HepG2 (cell line): ENCODE results near the gene FDXR. TPM values are rescaled to one million over a fixed set of nuclear protein-coding genes. Genes with fewer than 3 reads are reported as not detected.

Source experiments
- ARNTL ChIP-seq: sonication (generic); formaldehyde crosslinking; IDR thresholded peaks from 2 replicates; pipeline ENCODE4 v1.4.0; 2020; ENCODE audit warnings: mild to moderate bottlenecking, missing genetic modification reagents
- ASH2L ChIP-seq: fragments of 300-600, 200-600 bp; sonication (generic); IDR thresholded peaks from 2 replicates; pipeline ENCODE4 v1.7.0; 2017; ENCODE audit warnings: low read depth, mild to moderate bottlenecking, moderate library complexity, mixed read lengths, low read length; ENCODE audit not compliant: insufficient read length
- FOSL2 ChIP-seq: sonication (generic); formaldehyde crosslinking; IDR thresholded peaks from 2 replicates; pipeline ENCODE4 v1.4.0; 2020; ENCODE audit warnings: missing genetic modification reagents
- KDM6A ChIP-seq: IDR thresholded peaks from 2 replicates; pipeline ENCODE4 v1.6.1; 2016; ENCODE audit warnings: low read depth
- KLF13 ChIP-seq: sonication (generic); formaldehyde crosslinking; IDR thresholded peaks from 2 replicates; pipeline ENCODE4 v1.4.0; 2020; ENCODE audit warnings: mild to moderate bottlenecking, missing genetic modification reagents
- MEIS2 ChIP-seq: sonication (generic); formaldehyde crosslinking; IDR thresholded peaks from 2 replicates; pipeline ENCODE4 v1.9.0; 2021; ENCODE audit warnings: mild to moderate bottlenecking, missing genetic modification reagents
- SMAD1 ChIP-seq: sonication (generic); formaldehyde crosslinking; IDR thresholded peaks from 2 replicates; pipeline ENCODE4 v1.4.0; 2020; ENCODE audit warnings: missing genetic modification reagents, low read depth, mild to moderate bottlenecking, borderline replicate concordance
- SMARCC2 ChIP-seq: fragments of 450-650 bp; IDR thresholded peaks from 2 replicates; pipeline ENCODE4 v1.6.1; 2017; ENCODE audit warnings: antibody characterized with exemption, mild to moderate bottlenecking
- ZFP36L2 ChIP-seq: sonication (generic); formaldehyde crosslinking; IDR thresholded peaks from 2 replicates; pipeline ENCODE4 v1.4.0; 2020; ENCODE audit warnings: missing genetic modification reagents
- ZNF292 ChIP-seq: sonication (generic); formaldehyde crosslinking; IDR thresholded peaks from 2 replicates; pipeline ENCODE4 v1.8.1; 2022; ENCODE audit warnings: mild to moderate bottlenecking, low read depth, missing genetic modification reagents, borderline replicate concordance
- ZZZ3 ChIP-seq: sonication (generic); formaldehyde crosslinking; IDR thresholded peaks from 2 replicates; pipeline ENCODE4 v1.4.0; 2020; ENCODE audit warnings: missing genetic modification reagents, mild to moderate bottlenecking, borderline replicate concordance
- polyA plus RNA-seq, 8 experiments: library from polyadenylated mRNA; depleted of rRNA in 3 of 8; stranded (reverse) in 7 of 8; unstranded in 1 of 8; fragments of >200 nt; fragmentation: Illumina TruSeq in 4 of 8; extraction: Trizol in 4 of 8; gene quantifications; 2 replicates each; pipeline versions ENCODE4 v1.2.1 to v1.2.3, GENCODE V29; 2011 to 2016; ENCODE audit warnings: low read depth in 4 of 8, missing spikeins in 1 of 8, mixed read lengths in 1 of 8; ENCODE audit not compliant: insufficient read depth in 1 of 8
- total RNA-seq, 5 experiments: library from RNA; depleted of rRNA; stranded (reverse); fragments of >200 nt; fragmentation: Illumina TruSeq; extraction: Trizol; gene quantifications; 2 replicates each; pipeline ENCODE4 v1.2.3, GENCODE V29; 2016; ENCODE audit warnings: low read depth in 1 of 5
- TF ChIP-seq, protein P1 (sequence below): sonication (generic); formaldehyde crosslinking; IDR thresholded peaks from 2 replicates; pipeline ENCODE4 v1.9.0; 2021; ENCODE audit warnings: missing genetic modification reagents, borderline replicate concordance
- TF ChIP-seq, protein P2 (sequence below): conservative IDR thresholded peaks from 2 replicates; pipeline ENCODE4 v1.6.1; 2018; ENCODE audit warnings: missing genetic modification reagents
- TF ChIP-seq, protein P3 (sequence below): sonication (generic); formaldehyde crosslinking; IDR thresholded peaks from 2 replicates; pipeline ENCODE4 v1.5.0; 2020; ENCODE audit warnings: mild to moderate bottlenecking, missing genetic modification reagents, borderline replicate concordance
- TF ChIP-seq, protein P4 (sequence below): sonication (generic); formaldehyde crosslinking; IDR thresholded peaks from 2 replicates; pipeline ENCODE4 v1.5.0; 2020; ENCODE audit warnings: mild to moderate bottlenecking, missing genetic modification reagents, borderline replicate concordance
- TF ChIP-seq, protein P5 (sequence below): sonication (generic); formaldehyde crosslinking; IDR thresholded peaks from 2 replicates; pipeline ENCODE4 v1.4.0; 2020; ENCODE audit warnings: missing genetic modification reagents, borderline replicate concordance

FDXR gene
- total and polyA plus RNA-seq, 2 of the 13 experiments (the other 11 are each of a cell fraction or from before 2014, with no cell fraction given) = 23.4 to 116 TPM

DNA sequence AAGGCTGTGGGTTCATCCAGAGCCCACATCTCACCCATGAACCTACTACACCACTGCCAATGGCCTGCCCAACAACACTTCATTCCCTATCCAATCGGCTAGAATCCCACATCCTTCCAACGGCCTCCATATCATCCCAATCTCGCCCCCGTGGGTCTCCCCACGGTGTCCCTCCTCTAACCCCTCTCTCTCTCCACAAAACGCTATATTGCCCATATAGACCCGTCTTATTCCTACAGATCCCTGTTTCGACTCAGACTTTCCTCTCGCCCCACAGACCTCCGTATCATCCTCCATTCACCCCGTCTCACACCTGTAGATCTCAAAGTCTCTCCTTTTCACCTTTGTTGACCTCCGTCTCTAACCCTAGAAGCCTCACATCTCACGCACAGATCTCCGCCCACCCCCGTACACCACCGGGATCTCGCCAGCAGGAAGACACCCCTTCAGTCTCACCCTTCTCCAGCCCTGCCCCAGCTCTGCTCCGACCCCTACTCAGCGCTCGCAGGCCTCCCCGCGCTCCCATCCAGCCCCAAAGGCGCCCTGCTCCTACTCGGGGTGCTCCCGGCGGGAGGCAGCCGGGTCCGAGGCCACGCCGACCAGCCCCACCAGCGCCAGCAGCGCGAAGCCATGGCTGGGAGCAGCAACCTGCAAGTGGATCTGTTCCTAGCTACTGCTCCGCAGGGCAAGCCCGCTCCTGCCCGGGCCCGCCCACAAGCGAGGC lies at the start of gene FDXR (continued):
- TF ChIP-seq ZZZ3 (CRISPR knock-in tag) = no peak
- peak; percentile 75; the same call in 1 of the 2 replicates for TF ChIP-seq KLF13
- no peak for TF ChIP-seq KDM6A (CRISPR knock-in tag)
- TF ChIP-seq, protein P1, sequence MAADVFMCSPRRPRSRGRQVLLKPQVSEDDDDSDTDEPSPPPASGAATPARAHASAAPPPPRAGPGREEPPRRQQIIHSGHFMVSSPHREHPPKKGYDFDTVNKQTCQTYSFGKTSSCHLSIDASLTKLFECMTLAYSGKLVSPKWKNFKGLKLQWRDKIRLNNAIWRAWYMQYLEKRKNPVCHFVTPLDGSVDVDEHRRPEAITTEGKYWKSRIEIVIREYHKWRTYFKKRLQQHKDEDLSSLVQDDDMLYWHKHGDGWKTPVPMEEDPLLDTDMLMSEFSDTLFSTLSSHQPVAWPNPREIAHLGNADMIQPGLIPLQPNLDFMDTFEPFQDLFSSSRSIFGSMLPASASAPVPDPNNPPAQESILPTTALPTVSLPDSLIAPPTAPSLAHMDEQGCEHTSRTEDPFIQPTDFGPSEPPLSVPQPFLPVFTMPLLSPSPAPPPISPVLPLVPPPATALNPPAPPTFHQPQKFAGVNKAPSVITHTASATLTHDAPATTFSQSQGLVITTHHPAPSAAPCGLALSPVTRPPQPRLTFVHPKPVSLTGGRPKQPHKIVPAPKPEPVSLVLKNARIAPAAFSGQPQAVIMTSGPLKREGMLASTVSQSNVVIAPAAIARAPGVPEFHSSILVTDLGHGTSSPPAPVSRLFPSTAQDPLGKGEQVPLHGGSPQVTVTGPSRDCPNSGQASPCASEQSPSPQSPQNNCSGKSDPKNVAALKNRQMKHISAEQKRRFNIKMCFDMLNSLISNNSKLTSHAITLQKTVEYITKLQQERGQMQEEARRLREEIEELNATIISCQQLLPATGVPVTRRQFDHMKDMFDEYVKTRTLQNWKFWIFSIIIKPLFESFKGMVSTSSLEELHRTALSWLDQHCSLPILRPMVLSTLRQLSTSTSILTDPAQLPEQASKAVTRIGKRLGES (CRISPR knock-in tag) = peak; percentile 77
- no peak for TF ChIP-seq MEIS2
- no peak for TF ChIP-seq SMARCC2
- TF ChIP-seq, protein P2, sequence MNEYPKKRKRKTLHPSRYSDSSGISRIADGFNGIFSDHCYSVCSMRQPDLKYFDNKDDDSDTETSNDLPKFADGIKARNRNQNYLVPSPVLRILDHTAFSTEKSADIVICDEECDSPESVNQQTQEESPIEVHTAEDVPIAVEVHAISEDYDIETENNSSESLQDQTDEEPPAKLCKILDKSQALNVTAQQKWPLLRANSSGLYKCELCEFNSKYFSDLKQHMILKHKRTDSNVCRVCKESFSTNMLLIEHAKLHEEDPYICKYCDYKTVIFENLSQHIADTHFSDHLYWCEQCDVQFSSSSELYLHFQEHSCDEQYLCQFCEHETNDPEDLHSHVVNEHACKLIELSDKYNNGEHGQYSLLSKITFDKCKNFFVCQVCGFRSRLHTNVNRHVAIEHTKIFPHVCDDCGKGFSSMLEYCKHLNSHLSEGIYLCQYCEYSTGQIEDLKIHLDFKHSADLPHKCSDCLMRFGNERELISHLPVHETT = 0 out of 2 replicates have a peak, but pooled peaks have one; percentile 79
- TF ChIP-seq ASH2L = peak; percentile 50
- no peak for TF ChIP-seq ZFP36L2 (CRISPR knock-in tag)
- peak; percentile 33; the same call in 1 of the 2 replicates for TF ChIP-seq FOSL2 (CRISPR knock-in tag)
- TF ChIP-seq, protein P3, sequence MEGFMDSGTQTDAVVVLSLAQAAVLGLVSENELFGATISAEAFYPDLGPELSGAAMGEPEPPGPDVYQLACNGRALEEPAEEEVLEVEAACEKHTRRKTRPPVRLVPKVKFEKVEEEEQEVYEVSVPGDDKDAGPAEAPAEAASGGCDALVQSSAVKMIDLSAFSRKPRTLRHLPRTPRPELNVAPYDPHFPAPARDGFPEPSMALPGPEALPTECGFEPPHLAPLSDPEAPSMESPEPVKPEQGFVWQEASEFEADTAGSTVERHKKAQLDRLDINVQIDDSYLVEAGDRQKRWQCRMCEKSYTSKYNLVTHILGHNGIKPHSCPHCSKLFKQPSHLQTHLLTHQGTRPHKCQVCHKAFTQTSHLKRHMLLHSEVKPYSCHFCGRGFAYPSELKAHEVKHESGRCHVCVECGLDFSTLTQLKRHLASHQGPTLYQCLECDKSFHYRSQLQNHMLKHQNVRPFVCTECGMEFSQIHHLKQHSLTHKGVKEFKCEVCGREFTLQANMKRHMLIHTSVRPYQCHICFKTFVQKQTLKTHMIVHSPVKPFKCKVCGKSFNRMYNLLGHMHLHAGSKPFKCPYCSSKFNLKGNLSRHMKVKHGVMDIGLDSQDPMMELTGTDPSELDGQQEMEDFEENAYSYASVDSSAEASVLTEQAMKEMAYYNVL (CRISPR knock-in tag) = peak; percentile 38; the same call in 1 of the 2 replicates
- peak; percentile 70; the same call in 1 of the 2 replicates for TF ChIP-seq ARNTL (CRISPR knock-in tag)
- TF ChIP-seq SMAD1 (CRISPR knock-in tag) = peak; percentile 16; the same call in 1 of the 2 replicates
- TF ChIP-seq ZNF292 (CRISPR knock-in tag) = no peak
- TF ChIP-seq, protein P4, sequence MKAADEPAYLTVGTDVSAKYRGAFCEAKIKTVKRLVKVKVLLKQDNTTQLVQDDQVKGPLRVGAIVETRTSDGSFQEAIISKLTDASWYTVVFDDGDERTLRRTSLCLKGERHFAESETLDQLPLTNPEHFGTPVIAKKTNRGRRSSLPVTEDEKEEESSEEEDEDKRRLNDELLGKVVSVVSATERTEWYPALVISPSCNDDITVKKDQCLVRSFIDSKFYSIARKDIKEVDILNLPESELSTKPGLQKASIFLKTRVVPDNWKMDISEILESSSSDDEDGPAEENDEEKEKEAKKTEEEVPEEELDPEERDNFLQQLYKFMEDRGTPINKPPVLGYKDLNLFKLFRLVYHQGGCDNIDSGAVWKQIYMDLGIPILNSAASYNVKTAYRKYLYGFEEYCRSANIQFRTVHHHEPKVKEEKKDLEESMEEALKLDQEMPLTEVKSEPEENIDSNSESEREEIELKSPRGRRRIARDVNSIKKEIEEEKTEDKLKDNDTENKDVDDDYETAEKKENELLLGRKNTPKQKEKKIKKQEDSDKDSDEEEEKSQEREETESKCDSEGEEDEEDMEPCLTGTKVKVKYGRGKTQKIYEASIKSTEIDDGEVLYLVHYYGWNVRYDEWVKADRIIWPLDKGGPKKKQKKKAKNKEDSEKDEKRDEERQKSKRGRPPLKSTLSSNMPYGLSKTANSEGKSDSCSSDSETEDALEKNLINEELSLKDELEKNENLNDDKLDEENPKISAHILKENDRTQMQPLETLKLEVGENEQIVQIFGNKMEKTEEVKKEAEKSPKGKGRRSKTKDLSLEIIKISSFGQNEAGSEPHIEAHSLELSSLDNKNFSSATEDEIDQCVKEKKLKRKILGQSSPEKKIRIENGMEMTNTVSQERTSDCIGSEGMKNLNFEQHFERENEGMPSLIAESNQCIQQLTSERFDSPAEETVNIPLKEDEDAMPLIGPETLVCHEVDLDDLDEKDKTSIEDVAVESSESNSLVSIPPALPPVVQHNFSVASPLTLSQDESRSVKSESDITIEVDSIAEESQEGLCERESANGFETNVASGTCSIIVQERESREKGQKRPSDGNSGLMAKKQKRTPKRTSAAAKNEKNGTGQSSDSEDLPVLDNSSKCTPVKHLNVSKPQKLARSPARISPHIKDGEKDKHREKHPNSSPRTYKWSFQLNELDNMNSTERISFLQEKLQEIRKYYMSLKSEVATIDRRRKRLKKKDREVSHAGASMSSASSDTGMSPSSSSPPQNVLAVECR (CRISPR knock-in tag) = peak; percentile 53; the same call in 1 of the 2 replicates
- TF ChIP-seq, protein P5, sequence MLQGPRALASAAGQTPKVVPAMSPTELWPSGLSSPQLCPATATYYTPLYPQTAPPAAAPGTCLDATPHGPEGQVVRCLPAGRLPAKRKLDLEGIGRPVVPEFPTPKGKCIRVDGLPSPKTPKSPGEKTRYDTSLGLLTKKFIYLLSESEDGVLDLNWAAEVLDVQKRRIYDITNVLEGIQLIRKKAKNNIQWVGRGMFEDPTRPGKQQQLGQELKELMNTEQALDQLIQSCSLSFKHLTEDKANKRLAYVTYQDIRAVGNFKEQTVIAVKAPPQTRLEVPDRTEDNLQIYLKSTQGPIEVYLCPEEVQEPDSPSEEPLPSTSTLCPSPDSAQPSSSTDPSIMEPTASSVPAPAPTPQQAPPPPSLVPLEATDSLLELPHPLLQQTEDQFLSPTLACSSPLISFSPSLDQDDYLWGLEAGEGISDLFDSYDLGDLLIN (CRISPR knock-in tag) = 0 out of 2 replicates have a peak, but pooled peaks have one; percentile 32
